ENCODE measurements around the gene GPRIN1. TPM values are rescaled to one million over a fixed set of nuclear protein-coding genes. Genes with fewer than 3 reads are reported as not detected.

Gene GPRIN1
- total RNA-seq, 1 donor from 2014 or later = 101 TPM

GRCh38 chr5:176625966-176626875, 16.3 kb upstream of the GPRIN1 start:
- no peak for FAIRE-seq
- DNase-seq (ENCODE audit: low spot score in 2 of 2) = no peak

GRCh38 chr5:176625512-176625911, 15.6 kb upstream of the GPRIN1 start:
- DNase-seq (ENCODE audit: low spot score in 2 of 2) (no peak), FAIRE-seq (no peak)

DNA sequence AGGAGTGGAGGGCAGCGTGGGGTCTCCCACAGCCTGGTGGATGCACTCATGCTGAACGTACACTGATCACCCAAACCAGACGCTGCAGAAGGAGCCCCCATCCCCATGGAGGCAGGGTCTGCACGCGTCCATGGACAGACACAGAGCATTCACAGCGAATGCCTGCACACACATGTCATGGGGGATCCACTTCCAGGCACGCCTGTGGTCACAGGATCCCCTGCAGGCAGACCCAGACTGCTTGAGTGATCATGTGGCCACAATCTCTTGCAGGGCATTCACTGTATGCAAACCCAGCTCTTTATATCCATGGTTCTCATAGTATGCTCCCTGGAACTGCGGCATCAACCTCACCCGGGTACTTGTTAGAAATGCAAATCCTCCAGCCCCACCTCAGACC, 15.0 kb upstream of the GPRIN1 start:
- no peak for DNase-seq (ENCODE audit: low spot score in 2 of 2)
- no peak for FAIRE-seq

- DNase-seq (ENCODE audit: low spot score in 2 of 2) (no peak), FAIRE-seq (no peak)
Observed at GRCh38 chr5:176624142-176624541, 14.2 kb upstream of the GPRIN1 start.

DNA sequence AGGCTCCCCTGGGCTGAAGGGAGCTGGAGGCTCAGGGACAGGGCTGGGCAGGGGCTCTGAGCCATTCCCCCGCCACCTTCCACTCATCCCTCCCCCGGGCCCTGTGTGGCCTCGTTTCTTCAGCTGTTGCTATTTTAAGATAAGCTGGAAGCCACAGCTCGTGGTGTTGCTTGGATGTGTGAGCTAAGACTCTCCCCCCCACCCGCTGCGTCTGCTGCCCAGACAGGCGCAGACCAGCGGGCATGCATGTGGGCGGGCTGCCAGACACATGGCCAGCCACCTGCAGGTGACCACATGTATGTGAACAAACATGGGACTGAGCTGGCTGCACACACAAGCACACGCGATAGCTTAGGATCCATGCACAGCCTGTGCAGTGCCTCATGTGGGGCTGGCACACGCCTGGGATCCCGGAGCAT, 11.7 kb upstream of the GPRIN1 start:
- peak in 1 of 2 donors; percentile 58 for DNase-seq (ENCODE audit: low spot score in 2 of 2)
- FAIRE-seq = no peak

GRCh38 chr5:176620333-176620981, 10.5 kb upstream of the GPRIN1 start:
- no peak for FAIRE-seq
- DNase-seq (ENCODE audit: low spot score in 2 of 2) = no peak

GRCh38 chr5:176619569-176620332, 9.8 kb upstream of the GPRIN1 start:
- DNase-seq (ENCODE audit: low spot score in 2 of 2) = no peak
- no peak for FAIRE-seq

DNA sequence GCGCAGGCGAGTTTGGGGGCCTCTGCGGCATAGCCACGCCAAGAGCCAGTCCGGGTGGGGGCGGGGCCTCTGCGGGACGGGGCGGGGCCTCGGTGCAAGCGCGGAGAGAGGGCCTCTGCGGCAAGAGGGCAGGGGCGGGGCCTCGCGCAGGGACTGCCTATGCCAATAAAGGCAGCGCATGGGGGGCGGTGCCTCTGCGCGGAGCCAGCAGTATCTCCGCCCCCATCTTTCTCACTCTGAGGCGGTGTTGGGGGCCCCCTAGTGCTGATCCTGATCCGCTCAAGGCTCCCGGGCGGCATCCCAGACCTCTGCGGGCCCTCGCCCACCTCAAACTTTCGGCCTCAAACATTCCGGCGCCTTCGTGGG, 9.2 kb upstream of the GPRIN1 start:
- peak; percentile 80 to 90 for DNase-seq (ENCODE audit: low spot score in 2 of 2)
- FAIRE-seq = no peak

- no peak for DNase-seq (ENCODE audit: low spot score in 2 of 2)
- no peak for FAIRE-seq
Observed at GRCh38 chr5:176618783-176619182, 8.8 kb upstream of the GPRIN1 start.

DNA sequence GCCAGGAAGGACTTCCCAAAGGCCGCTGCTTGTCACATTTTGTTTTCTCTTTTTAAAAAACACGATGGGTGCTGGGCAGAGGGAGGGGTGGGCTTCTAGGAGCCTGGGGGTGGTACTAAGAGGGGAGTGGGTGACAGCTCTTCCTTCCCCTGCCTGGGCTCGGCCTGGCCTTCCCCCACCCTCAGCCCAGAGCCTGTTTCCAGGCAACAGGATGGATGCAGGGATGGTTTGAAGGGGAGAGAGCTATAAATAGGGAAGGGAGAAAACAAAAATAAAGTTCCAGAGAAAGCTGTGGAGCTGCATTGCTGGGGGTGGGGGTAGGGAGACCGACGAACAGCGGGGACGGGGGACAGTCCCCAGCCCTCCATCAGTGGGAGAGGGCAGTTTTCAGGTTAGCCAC, 6.6 kb upstream of the GPRIN1 start:
- DNase-seq (ENCODE audit: low spot score in 2 of 2) (no peak), FAIRE-seq (no peak)

DNA sequence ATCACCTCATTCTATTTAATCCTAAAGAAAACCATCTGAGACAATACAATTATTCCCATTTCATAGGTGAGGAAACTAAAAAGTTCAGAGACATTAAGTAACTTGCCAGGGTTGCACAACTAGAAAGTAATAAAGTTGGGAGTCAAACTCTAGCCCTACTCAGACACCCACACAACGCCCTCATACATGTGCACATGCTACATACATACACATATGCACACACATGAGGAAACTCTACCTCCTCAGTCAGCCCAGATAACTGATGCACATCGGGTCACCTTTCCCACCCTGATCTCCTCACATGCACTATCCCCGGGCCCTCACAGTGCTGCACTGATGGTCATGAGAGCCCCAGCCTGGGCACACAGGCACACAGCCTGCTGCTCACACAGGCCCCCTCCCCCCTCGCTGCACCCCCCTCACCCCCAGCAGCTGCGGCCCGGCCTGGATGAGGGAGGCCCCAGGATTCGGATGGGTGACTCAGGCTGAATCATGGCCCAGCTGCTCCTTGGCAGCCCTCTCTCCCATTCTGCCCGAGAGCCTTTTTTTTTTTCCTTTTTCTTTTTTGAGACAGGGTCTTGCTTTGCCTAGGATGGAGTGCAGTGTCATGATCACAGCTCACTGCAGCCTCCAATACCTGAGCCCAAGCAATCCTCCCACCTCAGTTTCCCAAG, 5.0 kb upstream of the GPRIN1 start:
- no peak for FAIRE-seq

GRCh38 chr5:176612855-176613254, 2.9 kb upstream of the GPRIN1 start:
- no peak for DNase-seq (ENCODE audit: low spot score in 2 of 2)
- FAIRE-seq = no peak

More for the DNA sequence above, 5.0 kb upstream of the GPRIN1 start:
- DNase-seq (ENCODE audit: low spot score in 2 of 2) = no peak

GRCh38 chr5:176612008-176612407, 2.1 kb upstream of the GPRIN1 start:
- FAIRE-seq = no peak
- DNase-seq (ENCODE audit: low spot score in 2 of 2) = no peak

DNA sequence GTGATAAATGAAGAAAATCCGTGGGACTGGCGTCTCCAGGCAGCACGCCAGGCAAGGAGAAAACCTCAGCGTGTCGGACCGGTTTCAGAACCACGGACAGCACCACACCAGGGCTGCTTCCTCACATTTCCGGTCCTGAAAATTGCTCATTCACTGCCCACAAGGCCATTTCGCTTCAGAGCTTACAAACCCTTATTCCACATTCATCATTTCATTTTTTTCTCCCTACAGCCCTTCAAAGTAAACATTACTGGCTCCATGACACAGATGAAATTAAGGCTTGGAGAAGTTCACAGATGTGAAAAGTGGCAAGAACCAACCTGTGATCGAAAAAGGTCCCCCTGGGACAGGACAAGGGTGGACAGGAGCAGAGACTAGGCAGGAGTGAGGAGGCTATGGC, 1.5 kb upstream of the GPRIN1 start:
- FAIRE-seq = no peak
- DNase-seq (ENCODE audit: low spot score in 2 of 2) = peak in 1 of 2 donors; percentile 61

DNA sequence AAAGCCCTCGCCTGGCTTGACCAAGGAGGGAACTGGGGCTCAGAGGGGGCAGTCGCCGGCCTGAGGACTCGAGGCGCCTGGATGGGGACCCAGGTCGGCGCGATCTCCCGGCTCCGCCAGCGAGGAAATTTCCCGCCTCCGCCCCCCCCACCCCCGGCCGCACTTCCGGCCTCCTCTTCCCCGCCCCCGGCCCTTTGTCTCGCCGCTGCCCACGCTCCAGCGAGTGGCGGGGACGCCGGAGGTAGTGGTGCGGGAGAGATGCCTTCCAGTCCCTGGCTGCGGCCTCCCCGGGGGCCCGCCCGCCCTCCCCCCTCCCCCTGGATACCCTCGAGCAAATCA, 448 bp upstream of the GPRIN1 start:
- no peak for DNase-seq (ENCODE audit: low spot score in 2 of 2)
- FAIRE-seq = no peak

- FAIRE-seq (no peak), DNase-seq (ENCODE audit: low spot score in 2 of 2) (no peak)
Observed at GRCh38 chr5:176608937-176609723, 826 bp downstream of the GPRIN1 start.

- DNase-seq (ENCODE audit: low spot score in 2 of 2) (no peak), FAIRE-seq (no peak)
Observed at GRCh38 chr5:176608142-176608705, 1.7 kb downstream of the GPRIN1 start.

DNA sequence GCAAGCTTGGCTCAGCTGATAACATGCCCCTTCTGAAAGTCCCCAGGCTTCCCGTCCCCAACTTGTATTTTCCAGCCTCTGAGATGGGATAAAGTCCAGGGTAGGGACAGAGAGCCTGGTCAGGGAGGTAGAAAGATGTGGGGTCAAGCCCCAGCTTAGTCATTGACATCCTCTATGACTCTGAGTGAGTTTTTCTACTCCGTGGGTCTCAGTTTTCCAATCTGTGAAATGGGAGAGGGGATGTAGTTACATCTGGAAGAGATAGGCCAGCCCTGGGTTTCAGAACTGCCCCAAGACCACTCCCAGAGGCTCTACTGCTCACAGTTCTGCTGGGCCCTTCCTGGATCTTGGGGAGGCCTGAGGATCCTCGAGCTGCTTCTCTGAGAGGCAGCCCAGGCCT, 3.1 kb downstream of the GPRIN1 start:
- FAIRE-seq = no peak

DNA sequence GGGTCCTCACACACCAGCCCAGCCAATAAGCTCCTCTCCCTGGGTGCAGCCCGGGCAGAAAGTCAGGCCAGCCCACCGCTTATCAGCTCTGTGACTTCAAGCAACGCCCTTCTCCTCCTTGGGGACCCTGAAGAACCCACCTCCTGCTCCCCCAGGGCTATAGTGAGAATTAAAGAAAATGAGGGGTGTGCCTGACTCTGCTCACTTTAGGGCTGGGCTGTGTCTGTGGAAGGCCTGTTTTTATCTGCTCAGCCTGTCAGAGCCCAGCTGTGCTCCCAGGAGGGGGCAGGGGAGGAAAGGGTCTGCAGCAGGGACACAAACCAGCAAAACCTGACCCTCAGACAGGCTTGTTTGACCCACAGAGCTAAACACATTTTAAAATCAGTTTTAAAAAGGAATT, 3.9 kb downstream of the GPRIN1 start:
- no peak for FAIRE-seq
- no peak for DNase-seq (ENCODE audit: low spot score in 2 of 2)

More for the DNA sequence above, 3.1 kb downstream of the GPRIN1 start:
- DNase-seq (ENCODE audit: low spot score in 2 of 2) = no peak

GRCh38 chr5:176603091-176603490, 6.9 kb downstream of the GPRIN1 start:
- FAIRE-seq (no peak), DNase-seq (ENCODE audit: low spot score in 2 of 2) (no peak)

Data from frontal cortex (tissue), 4 donors.